Umbilical cord (tissue), 2 donors: ENCODE data around the gene CMPK2. TPM values are rescaled to one million over a fixed set of nuclear protein-coding genes. Genes with fewer than 3 reads are reported as not detected.
"Not testable (repeated sequence)": the region's sequence is repeated elsewhere in the genome, so short reads cannot be mapped to it uniquely, and the experiment has no call there.

Experiments
- DNase-seq: peaks from one replicate; pipeline ENCODE4 v3.0.0-alpha.2; 2015; ENCODE audit warnings: low spot score
- total RNA-seq: library from RNA; depleted of rRNA; stranded (reverse); fragments of >200 nt; gene quantifications from one replicate; pipeline ENCODE4 v1.2.3, GENCODE V29; 2014; ENCODE audit warnings: low replicate concordance; ENCODE audit not compliant: insufficient read depth

CMPK2 gene
- total RNA-seq, 1 donor from 2014 or later: 15.6 TPM

DNA sequence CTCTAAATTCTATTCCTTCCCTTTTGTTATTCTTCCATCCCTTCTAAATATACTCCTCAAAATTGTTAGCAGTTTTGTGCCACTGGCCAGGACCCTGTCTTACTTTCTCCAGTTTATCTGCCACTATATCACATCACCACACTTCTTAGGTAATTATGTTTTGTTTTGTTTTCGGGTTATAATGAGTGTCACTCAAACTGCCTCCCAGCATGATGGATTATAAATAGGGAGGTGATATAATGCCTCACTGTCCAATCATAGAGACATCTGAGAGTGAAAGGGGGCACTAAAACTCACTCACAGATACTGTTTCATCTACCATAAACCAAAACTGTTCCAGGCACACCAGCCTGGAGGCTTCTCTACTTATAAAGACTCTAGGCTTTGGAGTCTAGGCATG, 15.3 kb upstream of the CMPK2 start:
- no peak for DNase-seq

- no peak for DNase-seq
Observed at GRCh38 chr2:6880200-6880733, 14.6 kb upstream of the CMPK2 start.

- no peak for DNase-seq
Observed at GRCh38 chr2:6879011-6879410, 13.3 kb upstream of the CMPK2 start.

DNA sequence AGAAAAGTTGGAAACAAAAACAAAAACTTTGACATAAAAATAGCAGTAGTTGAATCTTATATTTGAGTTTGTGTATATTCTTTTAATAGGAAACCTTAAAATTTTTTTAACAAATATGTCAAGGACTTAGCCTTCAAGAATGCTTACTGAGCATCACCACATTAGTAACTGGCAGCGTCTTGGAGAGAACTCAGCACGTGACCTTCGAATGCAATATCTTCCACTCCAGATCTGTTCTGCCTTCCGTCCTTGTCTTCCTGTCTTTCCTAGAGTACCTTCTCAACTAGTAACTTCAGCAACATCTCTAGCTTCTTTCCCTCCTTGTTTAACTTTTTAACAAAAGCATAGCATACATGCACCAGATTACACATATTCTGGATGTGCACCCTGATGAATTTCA, 12.8 kb upstream of the CMPK2 start:
- DNase-seq: no peak

GRCh38 chr2:6877402-6878304, 11.9 kb upstream of the CMPK2 start, which contains the start of gene RSAD2:
Gene RSAD2, plus strand, starts transcription at chr2:6877777. Its CDS starts 24 bp downstream, at chr2:6877801.
- peak; percentile 35 for DNase-seq

DNA sequence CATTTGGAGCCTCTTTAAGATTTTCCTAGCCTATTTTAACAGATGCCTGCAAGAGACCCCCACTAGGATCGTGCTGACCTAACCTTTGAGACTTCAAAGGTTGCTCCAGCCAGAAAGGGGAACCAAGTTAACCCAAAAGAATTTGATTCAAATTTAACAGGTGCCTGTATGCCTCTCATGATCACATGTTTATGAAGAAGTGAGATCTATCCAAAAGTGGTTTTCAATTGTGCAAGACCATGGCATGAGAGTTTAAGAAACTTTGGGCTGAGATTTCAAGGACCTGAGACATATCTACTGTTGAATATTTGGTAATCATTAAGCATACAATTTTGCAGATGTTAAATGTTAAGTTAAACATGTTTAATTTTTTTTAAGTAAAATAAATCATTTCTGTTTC, 10.6 kb upstream of the CMPK2 start:
- no peak for DNase-seq

DNA sequence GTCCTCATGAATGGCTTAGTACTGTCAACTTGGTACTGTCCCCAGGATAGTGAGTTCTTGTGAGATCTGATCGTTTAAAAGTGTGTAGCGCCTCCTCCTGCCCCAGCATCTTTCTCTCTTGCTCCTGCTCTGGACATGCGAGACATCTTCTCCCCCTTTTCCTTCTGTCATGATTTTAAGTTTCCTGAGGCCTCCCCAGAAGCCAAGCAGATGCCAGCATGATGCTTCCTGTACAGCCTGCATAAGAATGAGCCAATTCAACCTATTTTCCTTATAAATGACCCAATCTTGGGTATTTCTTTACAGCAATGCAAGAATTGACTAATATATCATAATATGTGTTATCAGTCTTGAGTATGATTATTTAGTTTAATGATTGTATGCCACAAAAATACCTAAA, 8.3 kb upstream of the CMPK2 start:
- no peak for DNase-seq

GRCh38 chr2:6872394-6872793, 6.7 kb upstream of the CMPK2 start:
- no peak for DNase-seq

DNA sequence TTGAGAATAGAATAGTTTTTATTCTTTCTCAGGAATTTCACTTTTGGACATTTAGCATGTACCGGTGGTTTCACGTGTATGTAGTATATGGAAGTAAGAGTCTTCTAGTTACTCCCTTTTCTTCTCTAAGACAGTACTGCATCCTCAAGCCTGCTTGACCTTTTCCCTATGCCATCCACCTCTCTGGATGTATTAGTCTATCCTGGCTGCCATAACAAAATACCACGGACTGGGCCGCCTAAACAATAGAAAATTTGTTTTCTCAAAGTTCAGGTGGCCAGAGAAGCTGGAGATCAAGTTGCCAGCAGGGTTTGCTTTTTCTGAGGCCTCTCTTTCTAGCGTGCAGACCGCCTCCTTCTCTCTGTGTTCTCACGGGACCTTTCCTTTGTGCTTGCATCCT, 1.3 kb upstream of the CMPK2 start:
- DNase-seq: no peak

- peak; percentile 55 for DNase-seq
Observed at GRCh38 chr2:6866275-6866671, 566 bp upstream of the CMPK2 start.

DNA sequence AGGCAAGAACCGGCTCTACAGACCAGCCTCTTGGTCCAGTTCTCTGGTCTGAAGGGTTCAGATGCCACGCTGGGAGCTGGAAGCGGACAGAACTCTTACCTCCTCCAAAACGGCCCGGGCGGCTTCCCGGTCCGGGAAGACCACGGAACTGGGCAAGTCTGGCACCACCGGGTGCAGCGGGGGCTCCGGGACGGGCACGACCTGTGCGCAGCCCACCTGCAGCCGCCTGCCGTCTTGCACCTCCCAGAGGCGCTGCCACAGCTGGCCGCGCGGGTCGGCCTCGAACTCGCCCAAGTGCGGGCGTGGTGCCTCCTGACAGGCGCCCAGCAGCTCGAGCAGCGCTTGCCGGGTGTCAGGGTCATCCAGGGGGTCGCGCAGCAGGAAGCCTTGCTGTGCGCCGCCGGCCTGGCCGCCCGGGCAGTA, 773 bp downstream of the CMPK2 start:
- DNase-seq: no peak

DNA sequence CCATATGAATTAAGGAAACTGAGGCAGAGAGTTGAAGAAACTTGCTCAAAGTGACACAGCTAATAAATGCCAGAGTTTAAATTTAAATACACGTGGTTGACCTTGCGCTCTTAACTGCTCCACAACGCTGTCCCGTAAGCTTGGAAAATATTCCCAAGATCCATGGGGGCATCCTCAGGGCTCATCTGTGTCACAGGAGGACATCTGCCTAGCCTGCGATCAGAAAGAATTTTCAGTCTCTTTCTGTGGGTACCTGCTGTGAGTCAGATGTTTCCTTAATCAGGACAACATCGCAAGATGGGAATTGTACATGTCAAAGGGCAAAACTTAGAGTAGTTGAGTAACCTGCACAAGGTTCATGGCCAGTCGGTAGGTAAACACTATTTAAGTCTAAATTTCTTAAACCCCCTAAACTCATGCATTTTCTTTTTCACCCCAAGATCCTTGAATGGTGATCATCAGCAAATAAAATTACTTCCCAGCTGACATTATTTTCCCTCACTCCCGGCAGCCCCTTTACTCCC, 1.4 kb downstream of the CMPK2 start:
- no peak for DNase-seq

DNA sequence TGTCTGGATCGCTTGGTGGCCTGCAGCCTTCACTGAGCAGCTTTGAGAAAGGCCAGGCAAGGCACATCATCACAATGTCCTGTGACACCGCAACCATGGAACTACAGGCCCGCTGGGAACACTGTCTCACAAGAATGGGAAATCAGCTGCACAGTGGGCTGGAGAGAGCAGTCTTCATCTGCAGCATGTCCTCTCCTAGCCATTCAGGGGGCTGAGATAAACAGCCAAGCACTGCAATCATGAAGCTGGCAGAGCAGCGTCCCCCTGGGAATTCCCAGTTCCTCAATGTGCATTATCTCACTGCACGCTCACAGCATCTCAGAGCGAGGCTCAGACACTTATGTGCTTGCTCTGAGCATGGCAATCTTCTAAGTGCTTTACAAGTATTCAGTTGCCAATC, 1.9 kb downstream of the CMPK2 start:
- DNase-seq: peak; percentile 38

DNA sequence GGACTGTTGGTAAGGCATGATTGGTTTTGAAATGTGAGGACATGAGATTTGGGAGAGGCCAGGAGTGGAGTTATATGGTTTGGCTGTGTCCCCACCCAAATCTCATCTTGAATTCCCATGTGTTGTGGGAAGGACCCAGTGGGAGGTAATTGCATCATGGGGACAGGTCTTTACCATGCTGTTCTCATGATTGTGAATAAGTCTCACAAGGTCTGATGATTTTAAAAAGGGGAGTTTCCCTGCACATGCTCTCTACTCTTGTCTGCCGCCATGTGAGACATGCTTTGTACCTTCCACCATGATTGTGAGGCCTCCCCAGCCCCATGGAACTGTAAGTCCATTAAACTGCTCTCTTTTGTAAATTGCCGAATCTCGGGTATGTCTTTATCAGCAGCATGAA, 5.4 kb downstream of the CMPK2 start:
- DNase-seq: no peak

DNA sequence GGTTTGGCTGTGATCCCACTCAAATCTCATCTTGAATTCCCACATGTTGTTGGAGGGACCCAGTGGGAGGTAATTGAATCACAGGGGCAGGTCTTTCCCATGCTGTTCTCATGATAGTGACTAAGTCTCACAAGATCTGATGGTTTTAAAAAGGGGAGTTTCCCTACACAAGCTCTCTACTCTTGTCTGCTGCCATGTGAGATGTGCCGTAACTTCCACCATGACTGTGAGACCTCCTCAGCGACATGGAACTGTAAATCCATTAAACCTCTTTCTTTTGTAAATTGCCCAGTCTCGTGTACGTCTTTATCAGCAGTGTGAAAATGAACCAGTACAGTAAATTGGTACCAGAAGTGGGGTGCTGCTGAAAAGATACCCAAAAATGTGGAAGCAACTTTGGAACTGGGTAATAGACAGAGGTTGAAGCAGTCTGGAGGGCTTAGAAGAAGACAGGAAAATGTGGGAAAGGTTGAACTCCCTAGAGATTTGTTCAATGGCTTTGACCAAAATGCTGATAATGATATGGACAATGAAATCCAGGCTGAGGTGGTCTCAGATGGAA, 7.2 kb downstream of the CMPK2 start:
- DNase-seq: not testable (repeated sequence)

DNA sequence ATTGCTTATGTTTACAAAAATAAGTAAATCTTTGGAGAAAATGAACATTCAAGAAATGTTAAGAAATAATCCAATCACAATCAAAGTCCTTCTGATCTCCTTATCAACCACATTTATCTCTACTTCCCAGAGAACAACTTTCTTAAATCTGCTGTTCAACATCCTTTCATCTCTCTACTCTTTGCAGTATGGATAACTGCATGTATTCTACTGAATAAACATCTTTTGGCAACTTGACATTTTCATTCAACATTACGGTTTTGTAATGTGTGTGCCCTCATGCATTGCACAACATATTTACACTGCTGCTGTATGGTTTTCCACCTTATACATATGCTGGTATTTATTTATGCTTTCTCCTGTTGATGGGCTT, 9.2 kb downstream of the CMPK2 start:
- no peak for DNase-seq

DNA sequence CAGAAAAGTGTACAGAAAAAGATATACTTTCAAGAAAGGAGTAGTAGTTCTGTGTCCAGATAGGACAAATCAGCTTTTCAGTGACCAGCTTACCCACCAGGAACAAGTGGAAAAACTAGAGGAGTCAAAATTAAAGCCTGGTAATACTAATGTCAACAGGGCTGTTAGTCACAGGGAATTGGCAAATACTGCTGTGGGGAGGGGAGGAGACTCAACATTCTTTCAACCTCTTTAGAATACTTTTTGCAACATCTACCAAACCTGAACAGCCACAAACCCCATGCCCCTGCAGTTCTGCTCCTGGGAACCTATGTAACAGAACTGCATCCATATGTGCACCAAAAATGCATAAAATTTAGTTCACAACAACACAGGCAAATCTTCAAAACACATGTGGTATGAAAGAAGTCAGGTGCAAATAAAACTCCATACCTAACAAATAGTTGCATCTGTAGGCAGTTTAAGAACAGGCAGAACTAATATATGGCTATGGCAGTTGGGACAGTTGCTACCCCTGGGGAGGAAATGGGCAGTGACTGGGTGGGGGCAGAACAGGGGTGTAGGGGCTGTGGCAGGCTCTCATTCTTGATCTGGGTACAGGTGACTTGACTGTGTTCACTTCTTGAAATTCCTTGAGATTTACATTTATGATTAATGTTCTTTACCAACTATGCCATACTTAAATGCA, 9.7 kb downstream of the CMPK2 start:
- DNase-seq: no peak

DNA sequence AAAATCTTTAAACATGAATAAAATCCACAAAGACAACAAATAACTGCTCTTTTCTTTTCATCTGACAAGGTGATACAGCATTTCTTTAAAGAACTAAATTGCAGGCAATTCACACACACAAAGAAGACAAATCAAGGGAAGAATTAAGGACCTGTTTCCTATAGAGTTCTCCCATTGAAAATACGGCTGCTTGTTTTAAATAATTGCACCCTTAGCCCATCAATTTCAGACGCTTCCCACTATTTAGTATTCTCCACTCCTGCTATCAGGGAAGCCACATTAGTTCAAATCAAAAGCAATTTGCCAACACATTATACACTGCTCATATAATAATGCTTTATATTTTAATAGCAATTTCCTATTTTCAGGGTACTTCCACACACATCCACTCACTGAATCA, 11.3 kb downstream of the CMPK2 start:
- no peak for DNase-seq

- no peak for DNase-seq
Observed at GRCh38 chr2:6852195-6852594, 13.5 kb downstream of the CMPK2 start.

DNA sequence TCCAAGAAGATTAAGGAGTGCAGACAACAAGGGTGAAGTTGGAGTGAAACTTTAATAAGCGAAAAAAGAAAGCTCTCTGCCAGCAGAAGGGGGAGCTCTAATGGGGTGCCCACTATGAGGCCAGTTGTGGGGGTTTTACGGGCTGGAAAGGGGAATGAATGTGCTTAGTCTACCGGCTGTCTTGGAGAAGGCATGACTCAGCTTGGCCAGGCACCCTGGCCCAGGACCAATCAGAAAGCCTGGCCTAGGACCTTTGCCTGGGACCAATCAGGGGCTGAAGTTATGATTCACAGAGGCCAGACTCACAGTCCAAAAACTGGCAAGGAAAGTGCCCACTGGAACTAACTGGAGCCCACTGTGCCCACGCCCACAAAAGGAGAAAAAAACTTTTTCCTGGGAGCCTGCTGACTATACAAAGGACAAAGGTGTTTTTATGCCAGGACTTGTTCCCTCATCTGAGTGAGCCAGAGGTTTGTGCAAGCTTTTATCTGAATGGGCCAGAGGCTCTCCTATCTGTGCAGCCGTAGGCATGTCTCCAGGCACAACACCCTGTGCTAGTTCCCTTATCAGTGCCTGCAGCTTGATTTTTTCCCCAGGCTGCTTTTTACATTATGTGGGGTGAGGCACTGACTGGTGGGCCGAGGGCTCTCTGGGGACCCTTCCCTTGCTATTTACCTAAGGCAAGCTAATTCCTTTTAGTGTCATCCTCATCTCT, 18.6 kb downstream of the CMPK2 start:
- no peak for DNase-seq

DNA sequence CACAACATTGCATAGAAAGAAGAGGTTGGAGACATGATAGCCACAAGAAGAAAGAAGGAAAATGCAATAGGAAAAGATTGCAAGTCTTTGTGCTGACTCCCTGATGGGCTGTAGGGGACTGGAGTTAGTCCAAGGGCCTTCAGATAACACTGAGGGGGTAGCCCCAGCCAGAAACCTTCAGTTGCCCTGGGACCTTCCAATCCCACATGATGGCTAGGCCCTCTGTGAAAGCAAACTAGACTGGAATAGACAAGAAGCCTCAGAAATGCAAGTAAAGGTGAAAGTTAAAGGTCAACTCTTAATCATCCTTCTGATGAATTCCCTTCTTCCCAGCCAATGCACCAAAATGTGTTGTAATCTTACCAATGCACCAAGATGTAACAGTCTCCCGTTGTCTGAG, 19.2 kb downstream of the CMPK2 start:
- DNase-seq: no peak

GRCh38 chr2:6845903-6846302, 19.8 kb downstream of the CMPK2 start:
- no peak for DNase-seq
